H9 (cell line): ENCODE results near the gene TECRL. TPM values are rescaled to one million over a fixed set of nuclear protein-coding genes. Genes with fewer than 3 reads are reported as not detected.

Experiments used
- DNase-seq: peaks from one replicate; pipeline ENCODE4 v3.0.0-alpha.2; 2017
- H2AFZ ChIP-seq: one replicate; pipeline ENCODE4 v1.6.1; 2013; ENCODE audit warnings: mild to moderate bottlenecking, low read length, control low read depth, moderate library complexity
- H2AK5ac ChIP-seq: 2 replicates; pipeline ENCODE4 v1.6.1; 2013; ENCODE audit warnings: low read length, control low read depth, mixed read lengths; ENCODE audit not compliant: insufficient read length
- H2BK120ac ChIP-seq: one replicate; pipeline ENCODE4 v1.6.1; 2013; ENCODE audit warnings: low read depth, mild to moderate bottlenecking, low read length, control low read depth, inconsistent platforms; ENCODE audit not compliant: poor library complexity, severe bottlenecking
- H2BK12ac ChIP-seq: 2 replicates; pipeline ENCODE4 v1.6.1; 2013; ENCODE audit warnings: low read length, control low read depth, mixed read lengths, low read depth; ENCODE audit not compliant: insufficient read length
- H2BK15ac ChIP-seq: 2 replicates; pipeline ENCODE4 v1.6.1; 2013; ENCODE audit warnings: low read depth, low read length, control low read depth
- H2BK20ac ChIP-seq: one replicate; pipeline ENCODE4 v1.6.1; 2013; ENCODE audit warnings: low read depth, mild to moderate bottlenecking, low read length, control low read depth, inconsistent platforms; ENCODE audit not compliant: poor library complexity, severe bottlenecking
- H2BK5ac ChIP-seq: 2 replicates; pipeline ENCODE4 v1.6.1; 2013; ENCODE audit warnings: low read length, control low read depth, mixed read lengths; ENCODE audit not compliant: insufficient read length
- H3K14ac ChIP-seq: 2 replicates; pipeline ENCODE4 v1.6.1; 2013; ENCODE audit warnings: low read length, control low read depth; ENCODE audit not compliant: insufficient read depth
- H3K18ac ChIP-seq: 2 replicates; pipeline ENCODE4 v1.6.1; 2013; ENCODE audit warnings: low read depth, mild to moderate bottlenecking, mixed read lengths, low read length, control low read depth; ENCODE audit not compliant: insufficient read length
- H3K23ac ChIP-seq: 2 replicates; pipeline ENCODE4 v1.6.1; 2013; ENCODE audit warnings: low read length, control low read depth, mixed read lengths, low read depth; ENCODE audit not compliant: insufficient read length
- H3K23me2 ChIP-seq: 2 replicates; pipeline ENCODE4 v1.6.1; 2013; ENCODE audit warnings: low read depth, mild to moderate bottlenecking, mixed read lengths, low read length, control low read depth; ENCODE audit not compliant: insufficient read length, poor library complexity, severe bottlenecking
- H3K27ac ChIP-seq: 2 replicates; pipeline ENCODE4 v1.5.1; 2013; ENCODE audit warnings: low read length, control low read depth, mixed read lengths, low read depth; ENCODE audit not compliant: insufficient read length
- H3K27me3 ChIP-seq: 2 replicates; pipeline ENCODE4 v1.6.1; 2013; ENCODE audit warnings: low read length, control low read depth, inconsistent platforms; ENCODE audit not compliant: insufficient read depth
- H3K4ac ChIP-seq: 2 replicates; pipeline ENCODE4 v1.6.1; 2013; ENCODE audit warnings: low read depth, mild to moderate bottlenecking, control low read depth, inconsistent platforms, low read length, moderate library complexity
- H3K4me1 ChIP-seq: 2 replicates; pipeline ENCODE4 v1.6.1; 2013; ENCODE audit warnings: low read length, control low read depth, inconsistent platforms; ENCODE audit not compliant: insufficient read depth
- H3K4me2 ChIP-seq: 2 replicates; pipeline ENCODE4 v1.6.1; 2013; ENCODE audit warnings: low read length, control low read depth, mixed read lengths; ENCODE audit not compliant: insufficient read length, insufficient read depth
- H3K56ac ChIP-seq: 2 replicates; pipeline ENCODE4 v1.6.1; 2013; ENCODE audit warnings: low read depth, mild to moderate bottlenecking, mixed read lengths, low read length, control low read depth; ENCODE audit not compliant: insufficient read length
- H3K79me1 ChIP-seq: 2 replicates; pipeline ENCODE4 v1.6.1; 2013; ENCODE audit warnings: low read depth, mild to moderate bottlenecking, moderate library complexity, low read length, control low read depth, inconsistent platforms; ENCODE audit not compliant: insufficient read depth, poor library complexity, severe bottlenecking
- H3K79me2 ChIP-seq: 2 replicates; pipeline ENCODE4 v1.6.1; 2013; ENCODE audit warnings: low read length, control low read depth, inconsistent platforms; ENCODE audit not compliant: insufficient read depth
- H3K9ac ChIP-seq: 2 replicates; pipeline ENCODE4 v1.6.1; 2013; ENCODE audit warnings: low read length, control low read depth, mixed read lengths; ENCODE audit not compliant: insufficient read length; ENCODE audit errors: extremely low read depth
- H3K9me3 ChIP-seq: one replicate; pipeline ENCODE4 v1.6.1; 2013; ENCODE audit warnings: low read depth, low read length, inconsistent platforms; ENCODE audit not compliant: control insufficient read depth
- H3T11ph ChIP-seq: one replicate; pipeline ENCODE4 v1.6.1; 2013; ENCODE audit warnings: mild to moderate bottlenecking, low read length, control low read depth, inconsistent platforms
- H4K20me1 ChIP-seq: one replicate; pipeline ENCODE4 v1.6.1; 2013; ENCODE audit not compliant: control insufficient read depth, insufficient read length, insufficient read depth
- H4K5ac ChIP-seq: 2 replicates; pipeline ENCODE4 v1.6.1; 2013; ENCODE audit warnings: low read depth, mild to moderate bottlenecking, mixed read lengths, low read length, control low read depth; ENCODE audit not compliant: insufficient read length
- H4K8ac ChIP-seq: replicated peaks from 2 replicates; pipeline ENCODE4 v1.6.1; 2013; ENCODE audit warnings: low read length, control low read depth, mixed read lengths, low read depth; ENCODE audit not compliant: insufficient read length
- H4K91ac ChIP-seq: 2 replicates; pipeline ENCODE4 v1.6.1; 2013; ENCODE audit warnings: low read depth, mild to moderate bottlenecking, moderate library complexity, mixed read lengths, low read length, control low read depth; ENCODE audit not compliant: insufficient read length
- H3K27ac Mint-ChIP-seq, 3 experiments: 2 replicates in 2 of 3; 3 replicates in 1 of 3; pipeline ENCODE4 v1.8.0; 2020 to 2021; ENCODE audit warnings: mixed read lengths in 3 of 3, mild to moderate bottlenecking in 1 of 3, moderate library complexity in 1 of 3
- H3K27me3 Mint-ChIP-seq: 2 replicates; pipeline ENCODE4 v1.8.0; 2021; ENCODE audit warnings: low read depth, mild to moderate bottlenecking, moderate library complexity, mixed read lengths
- H3K36me3 Mint-ChIP-seq, 3 experiments: 2 replicates in 2 of 3; 3 replicates in 1 of 3; pipeline ENCODE4 v1.8.0; 2020 to 2021; ENCODE audit warnings: low read depth in 3 of 3, mixed read lengths in 3 of 3; ENCODE audit not compliant: insufficient read depth in 1 of 3
- H3K4me1 Mint-ChIP-seq, 2 experiments: 2 replicates each; pipeline ENCODE4 v1.8.0; 2020; ENCODE audit warnings: mixed read lengths in 2 of 2
- H3K4me3 Mint-ChIP-seq, 2 experiments: 2 replicates in 1 of 2; 3 replicates in 1 of 2; pipeline ENCODE4 v1.8.0; 2020 to 2021; ENCODE audit warnings: mild to moderate bottlenecking in 2 of 2, mixed read lengths in 2 of 2, moderate library complexity in 1 of 2
- H3K9me3 Mint-ChIP-seq, 2 experiments: 2 replicates in 1 of 2; 3 replicates in 1 of 2; pipeline ENCODE4 v1.8.0; 2020; ENCODE audit warnings: mild to moderate bottlenecking in 2 of 2, mixed read lengths in 2 of 2, moderate library complexity in 1 of 2
- total RNA-seq: library from RNA; stranded (reverse); gene quantifications from 2 replicates; pipeline ENCODE4 v1.2.1, GENCODE V29; 2021
- TF ChIP-seq, protein P1 (sequence below): fragments of 200-600 bp; sonication (generic); conservative IDR thresholded peaks from 3 replicates; pipeline ENCODE4 v1.8.0; 2021; ENCODE audit warnings: antibody characterized with exemption, mild to moderate bottlenecking

Gene TECRL
- total RNA-seq, 1 experiment from 2014 or later, result not detected

DNA sequence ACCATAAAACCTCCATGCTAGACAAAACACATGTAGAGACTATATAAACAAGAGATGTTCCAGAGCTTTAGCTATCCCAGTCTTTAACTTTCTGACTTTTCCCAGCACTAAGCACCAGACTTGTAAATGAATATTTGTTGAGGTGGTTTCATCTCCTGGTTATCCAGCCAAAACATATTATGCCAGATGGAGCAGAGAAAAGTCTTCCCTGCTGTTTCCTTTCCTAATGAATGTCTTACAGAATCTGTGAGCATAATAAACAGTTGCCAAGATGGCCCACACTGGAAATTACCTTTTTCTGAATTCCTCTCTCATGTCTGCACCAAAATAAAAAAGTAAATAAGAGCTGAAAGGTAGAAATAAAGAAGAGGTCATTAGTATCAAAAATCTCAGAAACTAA, 159.2 kb downstream of the TECRL start:
- Histone ChIP-seq H3K23ac (no peak overlapping the region), H2BK5ac (no peak overlapping the region), H2AK5ac (no peak overlapping the region), H3K27ac (no peak overlapping the region), H2BK15ac (no peak overlapping the region), H3K79me1 (no peaks in the 10 kb centered on the region), H3K27me3 (no peaks in the 10 kb centered on the region), H3K14ac (no peak overlapping the region), H2BK120ac (no peak overlapping the region), H4K91ac (no peak overlapping the region), H2BK20ac (no peak overlapping the region), H3K18ac (no peak overlapping the region), H3K4ac (no peak overlapping the region), H4K20me1 (no peaks in the 10 kb centered on the region), H3K79me2 (no peaks in the 10 kb centered on the region), H3K9ac (no peak overlapping the region), H3K4me2 (no peak overlapping the region), H3K4me1 (no peaks in the 10 kb centered on the region), H3K23me2 (no peaks in the 10 kb centered on the region), H3K56ac (no peak overlapping the region), H3K9me3 (no peaks in the 10 kb centered on the region), H4K8ac (no peak overlapping the region), H2BK12ac (no peak overlapping the region), H4K5ac (no peak overlapping the region), H2AFZ (no peak overlapping the region), H3T11ph (no peak overlapping the region)
- Mint-ChIP-seq H3K36me3 (peaks cover 7 to 11% (median 7%) of the 10 kb centered on the region in 3 experiments), H3K27me3 (peaks cover 1% of the 10 kb centered on the region; the same call in 1 of the 2 replicates), H3K9me3 (peaks cover 5 to 15% of the 10 kb centered on the region in 2 experiments), H3K4me3 (no peak overlapping the region), H3K27ac (no peak overlapping the region), H3K4me1 (peaks cover 0 to 2% of the 10 kb centered on the region in 2 experiments; a peak in 3 of 4 replicates)
- TF ChIP-seq, protein P1, sequence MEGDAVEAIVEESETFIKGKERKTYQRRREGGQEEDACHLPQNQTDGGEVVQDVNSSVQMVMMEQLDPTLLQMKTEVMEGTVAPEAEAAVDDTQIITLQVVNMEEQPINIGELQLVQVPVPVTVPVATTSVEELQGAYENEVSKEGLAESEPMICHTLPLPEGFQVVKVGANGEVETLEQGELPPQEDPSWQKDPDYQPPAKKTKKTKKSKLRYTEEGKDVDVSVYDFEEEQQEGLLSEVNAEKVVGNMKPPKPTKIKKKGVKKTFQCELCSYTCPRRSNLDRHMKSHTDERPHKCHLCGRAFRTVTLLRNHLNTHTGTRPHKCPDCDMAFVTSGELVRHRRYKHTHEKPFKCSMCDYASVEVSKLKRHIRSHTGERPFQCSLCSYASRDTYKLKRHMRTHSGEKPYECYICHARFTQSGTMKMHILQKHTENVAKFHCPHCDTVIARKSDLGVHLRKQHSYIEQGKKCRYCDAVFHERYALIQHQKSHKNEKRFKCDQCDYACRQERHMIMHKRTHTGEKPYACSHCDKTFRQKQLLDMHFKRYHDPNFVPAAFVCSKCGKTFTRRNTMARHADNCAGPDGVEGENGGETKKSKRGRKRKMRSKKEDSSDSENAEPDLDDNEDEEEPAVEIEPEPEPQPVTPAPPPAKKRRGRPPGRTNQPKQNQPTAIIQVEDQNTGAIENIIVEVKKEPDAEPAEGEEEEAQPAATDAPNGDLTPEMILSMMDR, result no peak
- no peak for DNase-seq
